K562 (cell line): ENCODE measurements around the gene CFAP69. TPM values are rescaled to one million over a fixed set of nuclear protein-coding genes. Genes with fewer than 3 reads are reported as not detected.
A peak's percentile ranks its signal among the peaks of the same experiment; 100 is the strongest.

Experiments used
- CTCFL ChIP-seq: IDR thresholded peaks from 2 replicates; pipeline ENCODE4 v1.6.1; 2011; ENCODE audit warnings: borderline replicate concordance, low read depth, mild to moderate bottlenecking, moderate library complexity, low read length; ENCODE audit not compliant: insufficient read depth, poor library complexity, severe bottlenecking
- MTA1 ChIP-seq: fragments of 450-650 bp; IDR thresholded peaks from 2 replicates; pipeline ENCODE4 v1.6.1; 2017; ENCODE audit warnings: borderline replicate concordance
- NEUROD1 ChIP-seq: fragments of 150-350 bp; IDR thresholded peaks from 2 replicates; pipeline ENCODE4 v1.6.1; 2014; ENCODE audit warnings: borderline replicate concordance, low read length, low read depth; ENCODE audit not compliant: partially characterized antibody
- PRPF4 ChIP-seq: fragments of 200-400 bp; formaldehyde crosslinking; IDR thresholded peaks from one replicate; pipeline ENCODE4 v1.6.1; 2017; ENCODE audit warnings: low read length, low read depth, mild to moderate bottlenecking; ENCODE audit not compliant: insufficient read depth, poor library complexity, severe bottlenecking
- RREB1 ChIP-seq: fragments of 250-450 bp; sonication (Bioruptor Pico); IDR thresholded peaks from 2 replicates; pipeline ENCODE4 v1.4.0; 2020
- SFPQ ChIP-seq: fragments of 200-400 bp; formaldehyde crosslinking; IDR thresholded peaks from 2 replicates; pipeline ENCODE4 v1.6.1; 2017; ENCODE audit warnings: mild to moderate bottlenecking, low read depth, low read length, moderate library complexity
- SIX5 ChIP-seq, 2 experiments: IDR thresholded peaks; 2 replicates each; pipeline ENCODE4 v1.6.1; 2011; ENCODE audit warnings: low read length in 2 of 2, borderline replicate concordance in 1 of 2, low read depth in 1 of 2, mild to moderate bottlenecking in 1 of 2, moderate library complexity in 1 of 2; ENCODE audit not compliant: insufficient read depth in 1 of 2
- TCF3 ChIP-seq: sonication (generic); formaldehyde crosslinking; IDR thresholded peaks from 2 replicates; pipeline ENCODE4 v1.4.0; 2020; ENCODE audit warnings: mild to moderate bottlenecking, missing genetic modification reagents
- ZNF282 ChIP-seq: sonication (generic); formaldehyde crosslinking; IDR thresholded peaks from 2 replicates; pipeline ENCODE4 v1.8.1; 2023; ENCODE audit warnings: missing genetic modification reagents
- ZNF639 ChIP-seq, 2 experiments: fragments of 200-800 bp in 1 of 2; sonication (Bioruptor generic) in 1 of 2; sonication (generic) in 1 of 2; formaldehyde crosslinking in 1 of 2; IDR thresholded peaks in 1 of 2; conservative IDR thresholded peaks in 1 of 2; 2 replicates each; pipeline versions ENCODE4 v1.5.0 to v1.6.1; 2016 to 2020; ENCODE audit warnings: missing compliant biosample characterization in 1 of 2, missing genetic modification characterization in 1 of 2, missing genetic modification reagents in 1 of 2
- ZNF830 ChIP-seq: fragments of 250-450 bp; sonication (Bioruptor Pico); IDR thresholded peaks from 2 replicates; pipeline ENCODE4 v1.5.0; 2021; ENCODE audit warnings: mild to moderate bottlenecking
- polyA plus RNA-seq, 8 experiments: library from polyadenylated mRNA; depleted of rRNA in 4 of 8; stranded (reverse) in 5 of 8; unstranded in 3 of 8; fragments of >200 nt; fragmentation: Nextera tagmentation in 2 of 8; fragmentation: Illumina TruSeq in 1 of 8; extraction: Ambion mirVana in 2 of 8; extraction: Trizol in 1 of 8; gene quantifications; 2 replicates each; pipeline versions ENCODE4 v1.2.1 to v1.2.3, GENCODE V29; 2011 to 2014; ENCODE audit warnings: inconsistent platforms in 1 of 8, missing spikeins in 1 of 8
- total RNA-seq, 7 experiments: library from RNA; depleted of rRNA in 6 of 7; stranded (reverse); fragments of >200 nt in 6 of 7; fragmentation: Illumina TruSeq in 2 of 7; extraction: Trizol in 2 of 7; gene quantifications; 2 replicates each; pipeline versions ENCODE4 v1.2.1 to v1.2.3, GENCODE V29; 2011 to 2021; ENCODE audit warnings: low replicate concordance in 1 of 7

The CFAP69 gene
- total and polyA plus RNA-seq, 9 of the 15 experiments (the other 6 are each of a cell fraction or from before 2014, with no cell fraction given): 0.24 to 5.1 (median 1.7) TPM

- TF ChIP-seq SFPQ: no peak
- TF ChIP-seq ZNF282 (CRISPR knock-in tag): no peak
- TF ChIP-seq TCF3 (CRISPR knock-in tag): no peak
- no peak for TF ChIP-seq PRPF4
- TF ChIP-seq RREB1 (CRISPR knock-in tag): 0 out of 2 replicates have a peak, but pooled peaks have one; percentile 68
- TF ChIP-seq ZNF639 (CRISPR knock-in tag; conservative IDR thresholded peaks at IDR 0.05 in 1 of 2, IDR thresholded peaks at IDR 0.05 in 1 of 2): no peak
- TF ChIP-seq NEUROD1: peak; percentile 88
- peak; percentile 88 for TF ChIP-seq CTCFL
- TF ChIP-seq ZNF830 (CRISPR knock-in tag): no peak
- TF ChIP-seq MTA1: no peak
- no peak; a peak in 1 of 4 replicates for TF ChIP-seq SIX5 (IDR thresholded peaks at IDR 0.05; ENCODE audit: borderline replicate concordance in 1 of 2, insufficient read depth in 1 of 2, low read depth in 1 of 2, low read length in 2 of 2)
These were observed at the start of gene CFAP69 (continued) for GRCh38 chr7:90244909-90245851.
